OCI-LY3 (cell line): ENCODE results near the gene EZH2.

Source experiments
- H2AFZ ChIP-seq: fragments of 200-600, 300-600 bp; shearing (Covaris generic); 2 replicates; pipeline ENCODE4 v1.6.0; 2014; ENCODE audit warnings: antibody characterized with exemption, low read depth, low read length
- H3K27ac ChIP-seq: fragments of 200-600, 300-600 bp; sonication (generic); 2 replicates; pipeline ENCODE4 v1.5.1; 2014; ENCODE audit warnings: mild to moderate bottlenecking, low read length, moderate library complexity, mixed read lengths
- H3K27me3 ChIP-seq: fragments of 200-600, 300-600 bp; sonication (generic); 2 replicates; pipeline ENCODE4 v1.6.1; 2014; ENCODE audit warnings: low read depth, low read length, mixed read lengths
- H3K36me3 ChIP-seq: fragments of 200-600, 300-600 bp; sonication (generic); replicated peaks from 2 replicates; pipeline ENCODE3; 2014; ENCODE audit warnings: low read depth, low read length, mixed read lengths
- H3K4me1 ChIP-seq: fragments of 300-600, 200-600 bp; sonication (generic); 2 replicates; pipeline ENCODE4 v1.6.1; 2014; ENCODE audit warnings: low read length, mixed read lengths
- H3K4me2 ChIP-seq: fragments of 200-600, 300-600 bp; sonication (generic); 2 replicates; pipeline ENCODE4 v1.6.1; 2014; ENCODE audit warnings: low read length, mixed read lengths
- H3K4me3 ChIP-seq: fragments of 300-600, 200-600 bp; sonication (generic); 2 replicates; pipeline ENCODE4 v1.5.1; 2014; ENCODE audit warnings: antibody characterized with exemption, mild to moderate bottlenecking, low read length, moderate library complexity
- H3K79me2 ChIP-seq: fragments of 300-600, 200-600 bp; shearing (Covaris generic); 2 replicates; pipeline ENCODE4 v1.6.1; 2014; ENCODE audit warnings: mild to moderate bottlenecking, low read length, mixed read lengths
- H3K9ac ChIP-seq: fragments of 300-600, 200-600 bp; shearing (Covaris generic); 2 replicates; pipeline ENCODE4 v1.6.0; 2014; ENCODE audit warnings: mild to moderate bottlenecking, low read length, moderate library complexity
- H3K9me3 ChIP-seq: fragments of 200-600, 300-600 bp; shearing (Covaris generic); 2 replicates; pipeline ENCODE4 v1.6.1; 2014; ENCODE audit warnings: low read length, mixed read lengths; ENCODE audit not compliant: insufficient read depth
- H4K20me1 ChIP-seq: fragments of 200-600, 300-600 bp; sonication (generic); 2 replicates; pipeline ENCODE4 v1.6.1; 2016; ENCODE audit warnings: low read length, mixed read lengths; ENCODE audit not compliant: insufficient read depth
- CTCF ChIP-seq: fragments of 200-600, 300-600 bp; sonication (generic); IDR thresholded peaks from 2 replicates; pipeline ENCODE4 v1.5.1; 2014; ENCODE audit warnings: antibody characterized with exemption, low read length, low read depth
- EZH2phosphoT487 ChIP-seq: fragments of 200-600 bp; shearing (Covaris generic); IDR thresholded peaks from 2 replicates; pipeline ENCODE4 v1.6.1; 2018; ENCODE audit warnings: antibody characterized with exemption, mixed run types, low read depth

The EZH2 gene

GRCh38 chr7:148825338-148825737 is 58.8 kb downstream of the EZH2 start:
- no peak overlapping the region for H3K4me3 ChIP-seq
- no peaks in the 10 kb centered on the region for H3K27me3 ChIP-seq
- TF ChIP-seq CTCF (no peak), EZH2phosphoT487 (no peak)
- no peaks in the 10 kb centered on the region for H3K9me3 ChIP-seq
- no peak overlapping the region for H3K27ac ChIP-seq
- H2AFZ ChIP-seq: no peak overlapping the region
- H3K79me2 ChIP-seq: peaks cover 82% of the 10 kb centered on the region
- no peak overlapping the region for H3K4me2 ChIP-seq
- no peaks in the 10 kb centered on the region for H3K4me1 ChIP-seq
- H3K36me3 ChIP-seq: peaks cover 55% of the 10 kb centered on the region
- peaks cover 17% of the 10 kb centered on the region for H4K20me1 ChIP-seq
- H3K9ac ChIP-seq: no peak overlapping the region

- H3K9me3 ChIP-seq: no peaks in the 10 kb centered on the region
- no peaks in the 10 kb centered on the region for H3K27me3 ChIP-seq
- peaks cover 17% of the 10 kb centered on the region for H4K20me1 ChIP-seq
- no peak overlapping the region for H2AFZ ChIP-seq
- H3K4me2 ChIP-seq: no peak overlapping the region
- no peak for TF ChIP-seq CTCF
- no peak for TF ChIP-seq EZH2phosphoT487
- no peak overlapping the region for H3K27ac ChIP-seq
- peaks cover 80% of the 10 kb centered on the region for H3K79me2 ChIP-seq
- no peak overlapping the region for H3K9ac ChIP-seq
- no peak overlapping the region for H3K4me3 ChIP-seq
- no peaks in the 10 kb centered on the region for H3K4me1 ChIP-seq
- peaks cover 55% of the 10 kb centered on the region for H3K36me3 ChIP-seq
These were observed 59.2 kb downstream of the EZH2 start for GRCh38 chr7:148824864-148825263.

- H2AFZ ChIP-seq: no peak overlapping the region
- H3K4me1 ChIP-seq: peaks cover 5% of the 10 kb centered on the region; the same call in 1 of the 2 replicates
- H3K27me3 ChIP-seq: no peaks in the 10 kb centered on the region
- H3K9ac ChIP-seq: no peak overlapping the region
- no peaks in the 10 kb centered on the region for H3K9me3 ChIP-seq
- H3K4me2 ChIP-seq: no peak overlapping the region
- H3K36me3 ChIP-seq: peaks cover 60% of the 10 kb centered on the region
- TF ChIP-seq CTCF: no peak
- 0 out of 2 replicates have a peak, but pooled peaks cover 3% of the 10 kb centered on the region for H4K20me1 ChIP-seq
- no peak overlapping the region for H3K27ac ChIP-seq
- H3K79me2 ChIP-seq: peaks cover 77% of the 10 kb centered on the region
- no peak overlapping the region for H3K4me3 ChIP-seq
These were observed 62.7 kb downstream of the EZH2 start for GRCh38 chr7:148821422-148821821.

- no peaks in the 10 kb centered on the region for H3K27me3 ChIP-seq
- H3K36me3 ChIP-seq: peaks cover 63% of the 10 kb centered on the region
- no peak overlapping the region for H3K4me2 ChIP-seq
- no peak for TF ChIP-seq EZH2phosphoT487
- no peak for TF ChIP-seq CTCF
- H4K20me1 ChIP-seq: peaks cover 8% of the 10 kb centered on the region; the same call in 1 of the 2 replicates
- no peak overlapping the region for H2AFZ ChIP-seq
- no peaks in the 10 kb centered on the region for H3K9me3 ChIP-seq
- no peak overlapping the region for H3K9ac ChIP-seq
- no peak overlapping the region for H3K27ac ChIP-seq
- H3K4me1 ChIP-seq: peaks cover 15% of the 10 kb centered on the region
- H3K79me2 ChIP-seq: peaks cover 79% of the 10 kb centered on the region
- H3K4me3 ChIP-seq: no peak overlapping the region
These were observed 64.3 kb downstream of the EZH2 start for GRCh38 chr7:148819697-148820360.
